SK-N-SH treated with all-trans-retinoic acid at 6 μM for 48 hours (cell line): ENCODE data around the gene DPPA2.

Source experiments
- CREB5 ChIP-seq: fragments of 250-450 bp; sonication (Bioruptor Pico); IDR thresholded peaks from 2 replicates; pipeline ENCODE4 v1.5.1; 2020; ENCODE audit warnings: low read depth, mild to moderate bottlenecking, moderate library complexity
- ZFP30 ChIP-seq: fragments of 450-650 bp; formaldehyde crosslinking; IDR thresholded peaks from 2 replicates; pipeline ENCODE4 v1.5.0; 2022; ENCODE audit warnings: mild to moderate bottlenecking, moderate library complexity
- TF ChIP-seq, protein P1 (sequence below): fragments of 250-450 bp; sonication (Bioruptor Pico); IDR thresholded peaks from 2 replicates; pipeline ENCODE4 v1.8.0; 2020; ENCODE audit warnings: mild to moderate bottlenecking, moderate library complexity, borderline replicate concordance

GRCh38 chr3:109363634-109364033, 47.3 kb upstream of the DPPA2 start:
- TF ChIP-seq ZFP30 = no peak
- TF ChIP-seq CREB5 (CRISPR knock-in tag) = no peak
- TF ChIP-seq, protein P1, sequence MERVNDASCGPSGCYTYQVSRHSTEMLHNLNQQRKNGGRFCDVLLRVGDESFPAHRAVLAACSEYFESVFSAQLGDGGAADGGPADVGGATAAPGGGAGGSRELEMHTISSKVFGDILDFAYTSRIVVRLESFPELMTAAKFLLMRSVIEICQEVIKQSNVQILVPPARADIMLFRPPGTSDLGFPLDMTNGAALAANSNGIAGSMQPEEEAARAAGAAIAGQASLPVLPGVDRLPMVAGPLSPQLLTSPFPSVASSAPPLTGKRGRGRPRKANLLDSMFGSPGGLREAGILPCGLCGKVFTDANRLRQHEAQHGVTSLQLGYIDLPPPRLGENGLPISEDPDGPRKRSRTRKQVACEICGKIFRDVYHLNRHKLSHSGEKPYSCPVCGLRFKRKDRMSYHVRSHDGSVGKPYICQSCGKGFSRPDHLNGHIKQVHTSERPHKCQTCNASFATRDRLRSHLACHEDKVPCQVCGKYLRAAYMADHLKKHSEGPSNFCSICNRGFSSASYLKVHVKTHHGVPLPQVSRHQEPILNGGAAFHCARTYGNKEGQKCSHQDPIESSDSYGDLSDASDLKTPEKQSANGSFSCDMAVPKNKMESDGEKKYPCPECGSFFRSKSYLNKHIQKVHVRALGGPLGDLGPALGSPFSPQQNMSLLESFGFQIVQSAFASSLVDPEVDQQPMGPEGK (CRISPR knock-in tag) = no peak
